Chondrocyte (in vitro differentiated cells): ENCODE data around the gene FTHL17. TPM values are rescaled to one million over a fixed set of nuclear protein-coding genes. Genes with fewer than 3 reads are reported as not detected.

ENCODE experiments used
- DNase-seq: peaks from one replicate; pipeline ENCODE4 v3.0.0; 2021; ENCODE audit warnings: mixed read lengths, low spot score
- H3K27ac Mint-ChIP-seq: one replicate; pipeline ENCODE4 v1.8.0; 2021; ENCODE audit warnings: mild to moderate bottlenecking, moderate library complexity, mixed read lengths; ENCODE audit not compliant: unreplicated experiment
- H3K27me3 Mint-ChIP-seq: 2 replicates; pipeline ENCODE4 v1.8.0; 2021; ENCODE audit warnings: low read depth, mixed read lengths
- H3K36me3 Mint-ChIP-seq: 2 replicates; pipeline ENCODE4 v1.8.0; 2021; ENCODE audit warnings: low read depth, mixed read lengths
- H3K4me1 Mint-ChIP-seq: 2 replicates; pipeline ENCODE4 v1.8.0; 2021; ENCODE audit warnings: low read depth, mild to moderate bottlenecking, mixed read lengths
- H3K4me3 Mint-ChIP-seq: one replicate; pipeline ENCODE4 v1.8.0; 2021; ENCODE audit warnings: mild to moderate bottlenecking, moderate library complexity, mixed read lengths; ENCODE audit not compliant: unreplicated experiment
- H3K9me3 Mint-ChIP-seq: 2 replicates; pipeline ENCODE4 v1.8.0; 2021; ENCODE audit warnings: low read depth, mixed read lengths
- CTCF ChIP-seq: fragments of 200-600 bp; sonication (generic); IDR thresholded peaks from 2 replicates; pipeline ENCODE4 v1.5.0; 2021; ENCODE audit warnings: antibody characterized with exemption, mild to moderate bottlenecking, moderate library complexity
- total RNA-seq: library from RNA; stranded (reverse); gene quantifications from 3 replicates; pipeline ENCODE4 v1.2.1, GENCODE V29; 2021

FTHL17 gene
- total RNA-seq, 1 donor from 2014 or later, result not detected

DNA sequence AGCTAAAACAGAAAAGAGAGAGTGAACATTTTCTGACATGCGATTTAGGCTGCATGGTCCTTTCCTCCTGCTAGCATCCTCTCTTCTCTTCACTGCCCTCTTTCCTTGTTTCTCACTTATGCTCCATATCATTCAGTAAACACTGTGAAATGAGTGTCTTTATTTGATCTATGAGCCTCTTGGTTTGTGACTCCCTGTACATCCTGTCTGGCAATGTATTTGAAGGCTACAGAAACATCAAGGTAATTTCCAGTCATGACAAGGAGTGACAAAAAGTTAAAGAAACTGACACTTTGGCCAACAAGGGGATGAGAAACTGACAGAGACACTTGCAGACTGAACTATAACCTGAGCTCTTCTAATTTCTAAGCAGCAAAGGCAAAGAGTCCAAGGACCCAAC is 8.7 kb downstream of the FTHL17 start:
- H3K4me1 Mint-ChIP-seq, result no peaks in the 10 kb centered on the region
- no peak overlapping the region for H3K4me3 Mint-ChIP-seq
- no peak overlapping the region for H3K27ac Mint-ChIP-seq
- peaks cover 13% of the 10 kb centered on the region for H3K9me3 Mint-ChIP-seq
- no peak for DNase-seq
- TF ChIP-seq CTCF, result no peak
- no peaks in the 10 kb centered on the region for H3K27me3 Mint-ChIP-seq
- no peaks in the 10 kb centered on the region for H3K36me3 Mint-ChIP-seq

GRCh38 chrX:31061091-31061490 is 10.8 kb downstream of the FTHL17 start:
- no peaks in the 10 kb centered on the region for H3K36me3 Mint-ChIP-seq
- H3K9me3 Mint-ChIP-seq, result peaks cover 13% of the 10 kb centered on the region
- DNase-seq, result no peak
- no peaks in the 10 kb centered on the region for H3K27me3 Mint-ChIP-seq
- no peaks in the 10 kb centered on the region for H3K4me1 Mint-ChIP-seq
- TF ChIP-seq CTCF, result no peak
- H3K4me3 Mint-ChIP-seq, result no peak overlapping the region
- H3K27ac Mint-ChIP-seq, result no peak overlapping the region

- no peaks in the 10 kb centered on the region for H3K36me3 Mint-ChIP-seq
- H3K27ac Mint-ChIP-seq, result no peak overlapping the region
- no peak for DNase-seq
- peaks cover 15% of the 10 kb centered on the region for H3K9me3 Mint-ChIP-seq
- no peaks in the 10 kb centered on the region for H3K4me1 Mint-ChIP-seq
- no peak for TF ChIP-seq CTCF
- H3K4me3 Mint-ChIP-seq, result no peak overlapping the region
- no peaks in the 10 kb centered on the region for H3K27me3 Mint-ChIP-seq
These were observed 11.8 kb downstream of the FTHL17 start for GRCh38 chrX:31060016-31060415.

GRCh38 chrX:31058284-31058683 is 13.6 kb downstream of the FTHL17 start:
- H3K4me1 Mint-ChIP-seq, result no peaks in the 10 kb centered on the region
- H3K4me3 Mint-ChIP-seq, result no peak overlapping the region
- no peak overlapping the region for H3K27ac Mint-ChIP-seq
- no peaks in the 10 kb centered on the region for H3K36me3 Mint-ChIP-seq
- peaks cover 6% of the 10 kb centered on the region for H3K9me3 Mint-ChIP-seq
- TF ChIP-seq CTCF, result no peak
- H3K27me3 Mint-ChIP-seq, result peaks cover 2% of the 10 kb centered on the region
- DNase-seq, result no peak

GRCh38 chrX:31057691-31058090 is 14.2 kb downstream of the FTHL17 start:
- Mint-ChIP-seq H3K36me3 (no peaks in the 10 kb centered on the region), H3K4me1 (no peaks in the 10 kb centered on the region), H3K4me3 (no peak overlapping the region), H3K9me3 (peaks cover 2% of the 10 kb centered on the region), H3K27me3 (peaks cover 2% of the 10 kb centered on the region), H3K27ac (no peak overlapping the region)
- DNase-seq, result no peak
- no peak for TF ChIP-seq CTCF
